ENCODE data around the gene KLRD1.
"Not testable (repeated sequence)": the region's sequence is repeated elsewhere in the genome, so short reads cannot be mapped to it uniquely, and the experiment has no call there.

The KLRD1 gene

GRCh38 chr12:10339053-10339840 is 31.6 kb downstream of the KLRD1 start:
- no peak for DNase-seq

- not testable (repeated sequence) for DNase-seq
Measured at GRCh38 chr12:10340946-10341345, 33.3 kb downstream of the KLRD1 start.

- DNase-seq: peak; percentile 29 to 39
Measured at GRCh38 chr12:10341892-10342509, 34.3 kb downstream of the KLRD1 start.

GRCh38 chr12:10351457-10351856 is 43.8 kb downstream of the KLRD1 start:
- not testable (repeated sequence) for DNase-seq

- no peak for DNase-seq
Measured at GRCh38 chr12:10354071-10354470, 46.4 kb downstream of the KLRD1 start.

- no peak for DNase-seq
Measured at GRCh38 chr12:10354502-10354901, 46.8 kb downstream of the KLRD1 start.

GRCh38 chr12:10358131-10358530 is 50.5 kb downstream of the KLRD1 start:
- DNase-seq: no peak

GRCh38 chr12:10358969-10359368 is 51.3 kb downstream of the KLRD1 start:
- no peak for DNase-seq

- no peak for DNase-seq
Measured at GRCh38 chr12:10361084-10361483, 53.4 kb downstream of the KLRD1 start.

GRCh38 chr12:10361622-10362021 is 54.0 kb downstream of the KLRD1 start:
- no peak for DNase-seq

- no peak for DNase-seq
Measured at GRCh38 chr12:10362325-10362724, 54.7 kb downstream of the KLRD1 start.

- no peak for DNase-seq
Measured at GRCh38 chr12:10362828-10363657, 55.4 kb downstream of the KLRD1 start.

- no peak for DNase-seq
Measured at GRCh38 chr12:10363658-10363913, 55.9 kb downstream of the KLRD1 start.

GRCh38 chr12:10363914-10364814 is 56.5 kb downstream of the KLRD1 start:
- DNase-seq: peak; percentile 38 to 46

GRCh38 chr12:10364815-10365622 is 57.3 kb downstream of the KLRD1 start:
- DNase-seq: peak; percentile 54 to 68

GRCh38 chr12:10365696-10366405 is 58.2 kb downstream of the KLRD1 start:
- DNase-seq: no peak

GRCh38 chr12:10366875-10367274 is 59.2 kb downstream of the KLRD1 start:
- peak; percentile 73 to 89 for DNase-seq

- DNase-seq: not testable (repeated sequence)
Measured at GRCh38 chr12:10367714-10368113, 60.0 kb downstream of the KLRD1 start.

- DNase-seq: no peak
Measured at GRCh38 chr12:10368206-10369171, 60.8 kb downstream of the KLRD1 start.
